GM12878 (cell line): ENCODE results near the gene MRTFA. TPM values are rescaled to one million over a fixed set of nuclear protein-coding genes. Genes with fewer than 3 reads are reported as not detected.

Experiments
- ATAC-seq: fragments of 200-7000 bp; cut with Tn5 transposase; 3 replicates; pipeline ENCODE4 v1.9.1; 2020; ENCODE audit warnings: mild to moderate bottlenecking, moderate library complexity
- BruUV-seq: library from RNA; stranded (reverse); fragments of 400-500 nt; replicated peaks from 2 replicates; lab custom pipeline; 2021; lab: Mats Ljungman, UMichigan
- CTCF ChIA-PET: fragments of 300-600 bp; sonication (Branson Sonifier 250); formaldehyde crosslinking; extraction: SDS; loops from one replicate; lab custom pipeline; 2021; ENCODE audit warnings: inconsistent platforms; lab: Yijun Ruan, JAX
- POLR2A ChIA-PET: fragments of 350-600 bp; formaldehyde crosslinking; extraction: SDS; loops from one replicate; lab custom pipeline; 2021; ENCODE audit warnings: inconsistent platforms; lab: Charles Lee
- RAD21 ChIA-PET: fragments of 300-600 bp; sonication (Branson Sonifier 250); formaldehyde crosslinking; loops from one replicate; lab custom pipeline; 2023; ENCODE audit warnings: antibody characterized with exemption; ENCODE audit not compliant: unreplicated experiment; lab: Charles Lee
- SMC1A ChIA-PET: fragments of 300-600 bp; sonication (Branson Sonifier 250); formaldehyde crosslinking; loops from one replicate; lab custom pipeline; 2023; ENCODE audit not compliant: unreplicated experiment, uncharacterized antibody; lab: Charles Lee
- DNase-seq: peaks from one replicate; pipeline ENCODE4 v3.0.0-alpha.2; 2011; ENCODE audit warnings: low read depth, low spot score
- FAIRE-seq: peaks from 3 replicates; lab custom pipeline; 2011; peaks lifted over from hg19 to GRCh38; lab: Jason Lieb, UNC
- H2AFZ ChIP-seq: 2 replicates; pipeline ENCODE4 v1.6.0; 2011; ENCODE audit warnings: low read depth, low read length, control low read depth; ENCODE audit not compliant: control insufficient read depth
- H3K27ac ChIP-seq: 2 replicates; pipeline ENCODE4 v1.5.1; 2011; ENCODE audit warnings: control low read depth; ENCODE audit not compliant: control insufficient read depth, insufficient read depth
- H3K27me3 ChIP-seq, 2 experiments: replicated peaks in 1 of 2; 2 replicates each; pipeline versions ENCODE4 v1.6.0 to v1.6.1; 2011; ENCODE audit warnings: low read length in 1 of 2; ENCODE audit not compliant: control insufficient read depth in 2 of 2, insufficient read depth in 2 of 2
- H3K36me3 ChIP-seq, 2 experiments: 2 replicates each; pipeline ENCODE4 v1.5.1; 2011; ENCODE audit warnings: low read length in 1 of 2; ENCODE audit not compliant: control insufficient read depth in 2 of 2, insufficient read depth in 2 of 2
- H3K4me1 ChIP-seq: 2 replicates; pipeline ENCODE4 v1.6.1; 2011; ENCODE audit warnings: mild to moderate bottlenecking, low read length, moderate library complexity, mixed read lengths; ENCODE audit not compliant: control insufficient read depth, insufficient read depth
- H3K4me2 ChIP-seq: 2 replicates; pipeline ENCODE4 v1.6.0; 2011; ENCODE audit warnings: control low read depth; ENCODE audit not compliant: control insufficient read depth, insufficient read depth
- H3K4me3 ChIP-seq: fragments of 200-600 bp; sonication (generic); 2 replicates; pipeline ENCODE4 v1.5.1; 2016
- H3K79me2 ChIP-seq: 2 replicates; pipeline ENCODE4 v1.6.0; 2011; ENCODE audit warnings: low read length; ENCODE audit not compliant: control insufficient read depth, insufficient read depth
- H3K9ac ChIP-seq: 2 replicates; pipeline ENCODE4 v1.8.0; 2011; ENCODE audit warnings: low read length, control low read depth, mixed read lengths; ENCODE audit not compliant: control insufficient read depth, insufficient read depth
- H3K9me3 ChIP-seq: replicated peaks from 3 replicates; pipeline ENCODE4 v1.5.1; 2011; ENCODE audit warnings: mild to moderate bottlenecking, low read length; ENCODE audit not compliant: control insufficient read depth, insufficient read depth
- H4K20me1 ChIP-seq: 2 replicates; pipeline ENCODE4 v1.6.0; 2011; ENCODE audit not compliant: control insufficient read depth, insufficient read depth
- CUX1 ChIP-seq: IDR thresholded peaks from 2 replicates; pipeline ENCODE4 v1.6.1; 2012; ENCODE audit warnings: improper control_type of control experiment, low read depth, low read length; ENCODE audit not compliant: insufficient replicate concordance
- EP300 ChIP-seq, 2 experiments: fragments of 150-350 bp in 1 of 2; IDR thresholded peaks; 2 replicates each; pipeline ENCODE4 v1.6.1; 2011 to 2012; ENCODE audit warnings: low read depth in 2 of 2, low read length in 2 of 2, borderline replicate concordance in 1 of 2, improper control_type of control experiment in 1 of 2, inconsistent platforms in 1 of 2; ENCODE audit not compliant: control insufficient read depth in 1 of 2
- IKZF1 ChIP-seq: fragments of 450-650 bp; conservative IDR thresholded peaks from 2 replicates; pipeline ENCODE4 v1.6.1; 2017; ENCODE audit warnings: antibody characterized with exemption, mild to moderate bottlenecking
- IRF4 ChIP-seq: IDR thresholded peaks from 2 replicates; pipeline ENCODE4 v1.6.1; 2011; ENCODE audit warnings: low read depth, low read length
- JUNB ChIP-seq: IDR thresholded peaks from 2 replicates; pipeline ENCODE4 v1.6.1; 2016; ENCODE audit warnings: antibody characterized with exemption, mild to moderate bottlenecking
- NFIC ChIP-seq: IDR thresholded peaks from 2 replicates; pipeline ENCODE4 v1.6.1; 2012; ENCODE audit warnings: low read depth, mild to moderate bottlenecking, inconsistent platforms, low read length, moderate library complexity
- RELB ChIP-seq: fragments of 450-650 bp; IDR thresholded peaks from 2 replicates; pipeline ENCODE4 v1.6.1; 2017; ENCODE audit warnings: low read depth, mild to moderate bottlenecking, moderate library complexity
- RUNX3 ChIP-seq: IDR thresholded peaks from 2 replicates; pipeline ENCODE4 v1.6.1; 2012; ENCODE audit warnings: low read length, inconsistent platforms
- SKIL ChIP-seq: fragments of 450-650 bp; IDR thresholded peaks from 2 replicates; pipeline ENCODE4 v1.6.1; 2017; ENCODE audit warnings: mild to moderate bottlenecking, low read depth, inconsistent platforms; ENCODE audit not compliant: poor library complexity, severe bottlenecking
- SPI1 ChIP-seq: IDR thresholded peaks from 2 replicates; pipeline ENCODE4 v1.6.1; 2011; ENCODE audit warnings: low read depth, mild to moderate bottlenecking, low read length, moderate library complexity, borderline replicate concordance; ENCODE audit not compliant: insufficient read depth
- ZNF274 ChIP-seq: IDR thresholded peaks from one replicate; pipeline ENCODE4 v1.8.0; 2011; ENCODE audit not compliant: insufficient read length, insufficient read depth
- WGBS: methylation state at CpG from one replicate; pipeline ENCODE4 v1.1.6; 2016; ENCODE audit warnings: low lambda C conversion rate; ENCODE audit not compliant: insufficient replicate concordance, insufficient coverage; ENCODE audit errors: missing lambda C conversion rate; 5-methylcytosine and 5-hydroxymethylcytosine counted together
- in situ Hi-C: fragments of 300-500 bp; cut with MboI; formaldehyde crosslinking; loops from 9 replicates; pipeline ENCODE4 v1.14.3; 2018; ENCODE audit warnings: mixed read lengths
- intact Hi-C: fragments of 100-400 bp; cut with micrococcal nuclease; formaldehyde crosslinking; loops from one replicate; pipeline ENCODE4 v1.14.2; 2022; ENCODE audit not compliant: unreplicated experiment
- polyA plus RNA-seq, 11 experiments: library from polyadenylated mRNA; depleted of rRNA in 4 of 11; unstranded in 6 of 11; stranded (reverse) in 5 of 11; fragments of >200 nt; fragmentation: Nextera tagmentation in 4 of 11; fragmentation: Illumina TruSeq in 1 of 11; extraction: Ambion mirVana in 4 of 11; extraction: Trizol in 1 of 11; gene quantifications; 1 replicate in 1 of 11; 2 replicates in 10 of 11; pipeline versions ENCODE4 v1.2.1 to v1.2.3, GENCODE V29; 2011 to 2016; ENCODE audit warnings: inconsistent platforms in 2 of 11, missing spikeins in 2 of 11, low read depth in 1 of 11
- total RNA-seq, 4 experiments: library from RNA; depleted of rRNA in 3 of 4; stranded (reverse); fragments of >200 nt in 3 of 4; fragmentation: Illumina TruSeq in 1 of 4; extraction: Trizol in 1 of 4; gene quantifications; 2 replicates each; pipeline versions ENCODE4 v1.2.1 to v1.2.3, GENCODE V29; 2013 to 2021

MRTFA gene
- total and polyA plus RNA-seq, 10 of the 15 experiments (the other 5 are each of a cell fraction or from before 2014, with no cell fraction given): 2.0 to 63.9 (median 17.9) TPM

- TF ChIP-seq RUNX3 (peak; percentile 83), EP300 (IDR thresholded peaks at IDR 0.05; ENCODE audit: borderline replicate concordance in 1 of 2, control insufficient read depth in 1 of 2, low read depth in 2 of 2, low read length in 2 of 2) (0 out of 4 replicates have a peak, but pooled peaks of 1 of the 2 experiments have one; percentile 38), IKZF1 (peak; percentile 70), NFIC (peak; percentile 67), RELB (peak; percentile 68), JUNB (peak; percentile 73)
Observed at GRCh38 chr22:40499209-40499623, 137.3 kb downstream of the MRTFA start (continued).

GRCh38 chr22:40498420-40499208 is 137.9 kb downstream of the MRTFA start:
- H3K4me1 ChIP-seq: peaks cover 38% of the 10 kb centered on the region
- H2AFZ ChIP-seq: no peak overlapping the region
- ChIA-PET SMC1A (interaction anchor here (1.0 to 2.1 kb wide), 7 partner anchors 8 to 147 kb away, joined by 3 to 7 read pairs (median 4); no protein-coding TSS in a partner anchor), RAD21 (interaction anchor here (0.7 to 1.5 kb wide), 2 partner anchors 20 to 35 kb away, joined by 3 read pairs; no protein-coding TSS in a partner anchor), POLR2A (interaction anchor here (1.5 kb wide), 1 partner anchor 31 kb away, joined by 3 read pairs; no protein-coding TSS in a partner anchor), CTCF (interaction anchor here (1.3 to 1.5 kb wide), 2 partner anchors 36 to 62 kb away, joined by 4 to 8 read pairs; no protein-coding TSS in a partner anchor)
- peak overlapping the region; percentile 20 for H3K27ac ChIP-seq
- H3K36me3 ChIP-seq: no peaks in the 10 kb centered on the region
- H3K79me2 ChIP-seq: peaks cover 17% of the 10 kb centered on the region
- H3K4me2 ChIP-seq: no peak overlapping the region
- H3K27me3 ChIP-seq: no peaks in the 10 kb centered on the region
- peak; percentile 79 for ATAC-seq
- no peak for DNase-seq
- no peak overlapping the region for H3K9ac ChIP-seq
- FAIRE-seq: no peak
- WGBS: 75% methylated on average over 6 of the region's 6 CpGs
- in situ Hi-C loops: no loop called here
- no peaks in the 10 kb centered on the region for H3K9me3 ChIP-seq
- BruUV-seq: TSS peak; percentile 65
- no peak overlapping the region for H3K4me3 ChIP-seq
- no peaks in the 10 kb centered on the region for H4K20me1 ChIP-seq
- intact Hi-C loops: no loop called here
- TF ChIP-seq SPI1 (peak; percentile 16; the same call in 1 of the 2 replicates), SKIL (peak; percentile 25), CUX1 (peak; percentile 79), ZNF274 (no peak), IRF4 (0 out of 2 replicates have a peak, but pooled peaks have one; percentile 42), RUNX3 (peak; percentile 5; the same call in 1 of the 2 replicates)
